Measurements from ENCODE around the gene TLE4. TPM values are rescaled to one million over a fixed set of nuclear protein-coding genes. Genes with fewer than 3 reads are reported as not detected.

TLE4 gene
- total and polyA plus RNA-seq, 2 of the 13 experiments (the other 11 are each of a cell fraction or from before 2014, with no cell fraction given) = 2.0 to 2.3 TPM

- no peaks in the 10 kb centered on the region for H3K27me3 ChIP-seq (ENCODE audit: control insufficient read depth in 1 of 2, insufficient read depth in 2 of 2, low read length in 2 of 2)
- in situ Hi-C loops (cut with HindIII; ENCODE audit: extremely low pct_ligation_motif_present, low pct_unique_long_range_greater_than_20kb) (no loop called here), intact Hi-C loops (cut with micrococcal nuclease; ENCODE audit: unreplicated experiment) (no loop called here)
- H3K27ac ChIP-seq (ENCODE audit: extremely low read length, insufficient read depth, low read length) = no peak overlapping the region
- POLR2A ChIA-PET = no interaction called here
- no peak overlapping the region for H3K9ac ChIP-seq (ENCODE audit: insufficient read depth, low read depth, low read length)
- BruUV-seq (replicated peaks) = no TSS peak
- H3K9me3 ChIP-seq (ENCODE audit: low read length) = no peaks in the 10 kb centered on the region
- TF ChIP-seq CSRNP2 (CRISPR knock-in tag; conservative IDR thresholded peaks at IDR 0.05; ENCODE audit: low read depth) (no peak), ZNF17 (CRISPR knock-in tag; IDR thresholded peaks at IDR 0.05) (no peak), MYC (CRISPR knock-in tag; IDR thresholded peaks at IDR 0.05; ENCODE audit: borderline replicate concordance) (no peak), TMF1 (CRISPR knock-in tag; IDR thresholded peaks at IDR 0.05; ENCODE audit: low read depth) (no peak), ZNF768 (CRISPR knock-in tag; IDR thresholded peaks at IDR 0.05) (no peak), ZNF670 (CRISPR knock-in tag; IDR thresholded peaks at IDR 0.05; ENCODE audit: borderline replicate concordance) (no peak), ELK4 (CRISPR knock-in tag; IDR thresholded peaks at IDR 0.05; ENCODE audit: borderline replicate concordance) (no peak), FLYWCH1 (CRISPR knock-in tag; IDR thresholded peaks at IDR 0.05) (no peak), ZNF503 (CRISPR knock-in tag; IDR thresholded peaks at IDR 0.05) (no peak), ZMAT3 (CRISPR knock-in tag; conservative IDR thresholded peaks at IDR 0.05) (no peak), FOXA1 (IDR thresholded peaks at IDR 0.05) (no peak), FOXA1 (CRISPR knock-in tag; IDR thresholded peaks at IDR 0.05) (no peak), UBTF (CRISPR knock-in tag; IDR thresholded peaks at IDR 0.05) (no peak)
- no peak for FAIRE-seq
- H3K79me2 ChIP-seq (ENCODE audit: insufficient read depth, low read length) = no peaks in the 10 kb centered on the region
- no peak overlapping the region for H2AFZ ChIP-seq (ENCODE audit: low read length)
- no peak for ATAC-seq
- no peaks in the 10 kb centered on the region for H4K20me1 ChIP-seq (ENCODE audit: insufficient read depth, low read length)
- H3K4me1 ChIP-seq (ENCODE audit: insufficient read depth, low read length) = 0 out of 2 replicates have a peak, but pooled peaks cover 9% of the 10 kb centered on the region
- H3K36me3 ChIP-seq (replicated peaks in 1 of 2; ENCODE audit: control insufficient read depth in 1 of 2, insufficient read depth in 2 of 2, low read length in 2 of 2) = no peaks in the 10 kb centered on the region
- H3K4me2 ChIP-seq (ENCODE audit: low read depth, low read length) = no peak overlapping the region
- CTCF ChIA-PET (ENCODE audit: low intra/inter-chr PET ratio, low total read pairs) = no interaction called here
- 71% methylated on average over 13 of the region's 13 CpGs for WGBS (ENCODE audit: low lambda C conversion rate)
- DNase-seq (ENCODE audit: low spot score) = no peak
- H3K4me3 ChIP-seq (replicated peaks in 1 of 3; ENCODE audit: insufficient read depth in 1 of 3, low read depth in 2 of 3, low read length in 3 of 3) = no peak overlapping the region
Observed at GRCh38 chr9:79663878-79664277, 92.1 kb downstream of the TLE4 start.

All from HepG2 (cell line).